Measurements from ENCODE around the gene IL37. TPM values are rescaled to one million over a fixed set of nuclear protein-coding genes. Genes with fewer than 3 reads are reported as not detected.

The IL37 gene, protein sequence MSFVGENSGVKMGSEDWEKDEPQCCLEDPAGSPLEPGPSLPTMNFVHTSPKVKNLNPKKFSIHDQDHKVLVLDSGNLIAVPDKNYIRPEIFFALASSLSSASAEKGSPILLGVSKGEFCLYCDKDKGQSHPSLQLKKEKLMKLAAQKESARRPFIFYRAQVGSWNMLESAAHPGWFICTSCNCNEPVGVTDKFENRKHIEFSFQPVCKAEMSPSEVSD
- total RNA-seq: not detected

GRCh38 chr2:112910865-112911264, at the start of gene IL37:
IL37 (plus strand) TSS chr2:112911165; CDS start chr2:112913013, 1,848 bp downstream.
- Histone ChIP-seq H3K27ac (no peak within 1 kb of the TSS), H3K36me3 (no peaks in the 10 kb centered on the region), H3K9me3 (no peaks in the 10 kb centered on the region), H3K4me1 (no peaks in the 10 kb centered on the region), H3K4me3 (no peak within 1 kb of the TSS), H3K27me3 (no peaks in the 10 kb centered on the region)
- TF ChIP-seq POLR2AphosphoS5 (IDR thresholded peaks at IDR 0.05): no peak
- no peak for TF ChIP-seq POLR2A (IDR thresholded peaks at IDR 0.05)
- TF ChIP-seq EP300 (IDR thresholded peaks at IDR 0.05): no peak
- TF ChIP-seq, protein P1, sequence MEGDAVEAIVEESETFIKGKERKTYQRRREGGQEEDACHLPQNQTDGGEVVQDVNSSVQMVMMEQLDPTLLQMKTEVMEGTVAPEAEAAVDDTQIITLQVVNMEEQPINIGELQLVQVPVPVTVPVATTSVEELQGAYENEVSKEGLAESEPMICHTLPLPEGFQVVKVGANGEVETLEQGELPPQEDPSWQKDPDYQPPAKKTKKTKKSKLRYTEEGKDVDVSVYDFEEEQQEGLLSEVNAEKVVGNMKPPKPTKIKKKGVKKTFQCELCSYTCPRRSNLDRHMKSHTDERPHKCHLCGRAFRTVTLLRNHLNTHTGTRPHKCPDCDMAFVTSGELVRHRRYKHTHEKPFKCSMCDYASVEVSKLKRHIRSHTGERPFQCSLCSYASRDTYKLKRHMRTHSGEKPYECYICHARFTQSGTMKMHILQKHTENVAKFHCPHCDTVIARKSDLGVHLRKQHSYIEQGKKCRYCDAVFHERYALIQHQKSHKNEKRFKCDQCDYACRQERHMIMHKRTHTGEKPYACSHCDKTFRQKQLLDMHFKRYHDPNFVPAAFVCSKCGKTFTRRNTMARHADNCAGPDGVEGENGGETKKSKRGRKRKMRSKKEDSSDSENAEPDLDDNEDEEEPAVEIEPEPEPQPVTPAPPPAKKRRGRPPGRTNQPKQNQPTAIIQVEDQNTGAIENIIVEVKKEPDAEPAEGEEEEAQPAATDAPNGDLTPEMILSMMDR (IDR thresholded peaks at IDR 0.05): no peak
- no peak for ATAC-seq
- WGBS, 2 donors (ENCODE audit: low coverage in 1 of 2): 28% methylated on average over 2 of the region's 2 CpGs; no CpG with 5 or more reads in 1 of the 2 donors

DNA sequence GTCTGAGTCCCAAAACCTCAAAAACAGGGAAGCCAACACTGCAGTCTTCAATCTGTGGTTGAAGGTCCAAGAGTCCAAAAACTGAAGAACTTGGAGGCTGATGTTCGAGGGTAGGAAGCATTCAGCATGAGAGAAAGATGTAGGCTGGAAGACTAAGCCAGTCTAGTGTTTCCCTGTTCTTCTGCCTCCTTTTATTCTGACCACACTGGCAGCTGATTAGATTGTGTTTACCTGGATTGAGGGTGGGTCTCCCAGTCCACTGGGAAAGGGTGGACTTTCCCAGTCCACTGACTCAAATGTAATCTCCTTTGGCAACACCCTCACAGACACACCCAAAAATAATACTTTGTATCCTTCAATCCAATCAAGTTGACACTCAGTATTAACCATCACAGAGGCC, 46.9 kb upstream of the IL37 start:
- WGBS, 2 donors (ENCODE audit: low coverage in 1 of 2): 75 to 100% methylated on average over 1 of the region's 1 CpG
- Histone ChIP-seq H3K36me3 (no peaks in the 10 kb centered on the region), H3K9me3 (peaks cover 0 to 8% (median 0%) of the 10 kb centered on the region in 3 donors), H3K27ac (no peak overlapping the region), H3K4me1 (no peaks in the 10 kb centered on the region), H3K4me3 (no peak overlapping the region), H3K27me3 (no peaks in the 10 kb centered on the region)
- TF ChIP-seq EP300 (IDR thresholded peaks at IDR 0.05): no peak
- ATAC-seq: no peak

DNA sequence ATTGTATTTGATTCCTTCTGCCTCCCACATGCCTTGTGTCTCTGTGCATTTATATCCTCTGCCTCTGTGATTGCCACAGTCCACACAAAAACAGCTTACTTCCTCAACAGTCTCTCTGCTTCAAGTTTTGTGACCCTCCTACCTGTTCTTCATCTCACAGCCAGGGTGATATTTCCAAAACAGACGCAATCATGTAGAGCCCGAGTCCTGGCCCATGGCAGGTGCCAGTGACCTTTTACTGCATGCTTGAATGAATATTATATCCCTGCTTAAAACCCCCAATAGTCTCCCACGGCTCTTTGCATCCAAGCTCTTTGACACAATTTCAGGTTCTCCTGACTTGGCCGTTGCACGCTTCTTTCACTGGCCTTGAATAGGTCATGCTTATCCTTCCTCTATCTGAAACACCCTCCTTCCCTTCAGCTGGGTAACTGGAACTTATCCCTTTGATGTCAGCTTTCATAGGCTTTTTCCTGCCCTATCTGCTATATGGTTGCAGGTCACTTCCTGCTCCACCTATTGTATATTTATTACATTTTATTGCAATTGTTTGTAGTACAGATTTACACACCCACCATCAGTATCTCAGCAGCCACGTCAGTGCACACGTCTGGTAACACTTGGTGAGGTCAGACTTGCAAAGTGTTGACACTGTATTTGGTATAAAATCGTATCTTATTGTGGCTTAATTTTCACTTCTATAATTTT, 44.7 kb upstream of the IL37 start:
- H3K9me3 ChIP-seq: no peaks in the 10 kb centered on the region
- WGBS, 2 donors (ENCODE audit: low coverage in 1 of 2): 72 to 82% methylated on average over 4 to 8 of the region's 8 CpGs

GRCh38 chr2:112867701-112868631, 43.0 kb upstream of the IL37 start:
- H3K27me3 ChIP-seq: no peaks in the 10 kb centered on the region
- H3K4me3 ChIP-seq: no peak overlapping the region
- H3K4me1 ChIP-seq: no peaks in the 10 kb centered on the region
- no peaks in the 10 kb centered on the region for H3K9me3 ChIP-seq
- no peak for ATAC-seq
- 62 to 82% methylated on average over 3 to 7 of the region's 7 CpGs for WGBS, 2 donors (ENCODE audit: low coverage in 1 of 2)
- no peak overlapping the region for H3K27ac ChIP-seq
- no peak for TF ChIP-seq EP300 (IDR thresholded peaks at IDR 0.05)
- TF ChIP-seq POLR2AphosphoS5 (IDR thresholded peaks at IDR 0.05): no peak
- TF ChIP-seq POLR2A (IDR thresholded peaks at IDR 0.05): no peak
- TF ChIP-seq, protein P1 (IDR thresholded peaks at IDR 0.05): no peak
- no peaks in the 10 kb centered on the region for H3K36me3 ChIP-seq

More for the DNA sequence above, 44.7 kb upstream of the IL37 start:
- Histone ChIP-seq H3K4me3 (no peak overlapping the region), H3K27ac (no peak overlapping the region), H3K27me3 (no peaks in the 10 kb centered on the region), H3K4me1 (no peaks in the 10 kb centered on the region), H3K36me3 (no peaks in the 10 kb centered on the region)
- TF ChIP-seq POLR2A (IDR thresholded peaks at IDR 0.05): no peak
- TF ChIP-seq, protein P1 (IDR thresholded peaks at IDR 0.05): no peak
- TF ChIP-seq POLR2AphosphoS5 (IDR thresholded peaks at IDR 0.05): no peak
- no peak for TF ChIP-seq EP300 (IDR thresholded peaks at IDR 0.05)
- ATAC-seq: no peak

DNA sequence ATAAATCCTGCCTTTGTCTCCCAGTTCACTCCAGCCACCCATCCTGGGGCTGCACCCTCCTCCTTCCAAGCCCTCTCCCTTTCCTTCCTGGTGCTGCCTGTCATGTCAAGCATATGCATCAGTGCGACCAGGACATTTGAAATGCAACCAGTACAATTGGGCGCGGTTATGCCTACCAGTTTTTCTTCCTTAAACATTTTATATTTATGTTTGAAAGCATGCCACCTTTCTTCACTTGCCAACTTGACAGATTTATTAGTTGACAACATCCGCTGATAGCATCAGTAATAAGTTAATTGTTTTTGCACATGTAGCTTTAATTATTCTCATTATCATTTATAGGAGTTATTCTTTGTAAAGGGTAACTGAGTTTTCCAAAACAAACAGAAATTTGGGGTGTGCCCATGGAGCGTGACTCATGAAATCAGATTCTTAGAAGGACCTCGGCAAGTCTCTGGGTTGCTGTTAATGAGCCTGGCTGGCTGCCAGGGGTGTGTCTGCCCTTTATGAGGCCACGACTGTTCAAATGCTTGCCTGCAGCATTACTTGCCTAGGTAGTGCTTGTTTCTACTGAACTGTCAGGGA, 41.6 kb upstream of the IL37 start:
- Histone ChIP-seq H3K9me3 (no peaks in the 10 kb centered on the region), H3K27me3 (no peaks in the 10 kb centered on the region), H3K27ac (no peak overlapping the region), H3K4me3 (no peak overlapping the region), H3K36me3 (no peaks in the 10 kb centered on the region), H3K4me1 (no peaks in the 10 kb centered on the region)
- ATAC-seq: no peak
- WGBS, 2 donors (ENCODE audit: low coverage in 1 of 2): 57 to 58% methylated on average over 6 of the region's 7 CpGs
- no peak for TF ChIP-seq POLR2AphosphoS5 (IDR thresholded peaks at IDR 0.05)
- TF ChIP-seq, protein P1 (IDR thresholded peaks at IDR 0.05): no peak
- no peak for TF ChIP-seq EP300 (IDR thresholded peaks at IDR 0.05)
- no peak for TF ChIP-seq POLR2A (IDR thresholded peaks at IDR 0.05)

Data from gastroesophageal sphincter (tissue), 4 donors.